ENCODE measurements around the gene OPCML.

OPCML gene

DNA sequence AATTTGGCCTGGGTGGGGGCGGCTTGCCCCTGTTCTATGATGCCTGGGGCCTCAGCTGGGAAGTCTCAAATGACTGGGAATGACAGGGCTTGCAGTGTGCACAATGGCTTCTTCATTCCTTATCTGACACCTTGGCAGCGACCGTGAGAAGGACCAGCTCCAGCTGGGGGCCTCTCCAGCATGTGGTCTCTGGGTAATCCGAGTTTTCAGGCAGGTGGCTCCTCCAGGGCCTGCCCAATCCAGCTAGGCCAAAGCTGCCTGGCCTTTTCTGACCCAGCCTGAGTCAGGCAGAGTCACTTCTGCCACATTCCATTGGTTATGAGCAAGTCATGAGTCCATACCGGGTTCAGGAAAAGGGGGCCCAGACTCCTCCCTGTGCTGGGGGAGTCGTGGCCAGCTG is 646.0 kb downstream of the OPCML start:
- Mint-ChIP-seq H3K27ac (no peak overlapping the region), H3K27me3 (ENCODE audit: low read depth, poor library complexity) (peaks cover 10% of the 10 kb centered on the region), H3K4me1 (peaks cover 35% of the 10 kb centered on the region), H3K36me3 (ENCODE audit: low read depth) (no peaks in the 10 kb centered on the region), H3K4me3 (no peak overlapping the region), H3K9me3 (no peaks in the 10 kb centered on the region)
- no peak for DNase-seq
- TF ChIP-seq, protein P1, sequence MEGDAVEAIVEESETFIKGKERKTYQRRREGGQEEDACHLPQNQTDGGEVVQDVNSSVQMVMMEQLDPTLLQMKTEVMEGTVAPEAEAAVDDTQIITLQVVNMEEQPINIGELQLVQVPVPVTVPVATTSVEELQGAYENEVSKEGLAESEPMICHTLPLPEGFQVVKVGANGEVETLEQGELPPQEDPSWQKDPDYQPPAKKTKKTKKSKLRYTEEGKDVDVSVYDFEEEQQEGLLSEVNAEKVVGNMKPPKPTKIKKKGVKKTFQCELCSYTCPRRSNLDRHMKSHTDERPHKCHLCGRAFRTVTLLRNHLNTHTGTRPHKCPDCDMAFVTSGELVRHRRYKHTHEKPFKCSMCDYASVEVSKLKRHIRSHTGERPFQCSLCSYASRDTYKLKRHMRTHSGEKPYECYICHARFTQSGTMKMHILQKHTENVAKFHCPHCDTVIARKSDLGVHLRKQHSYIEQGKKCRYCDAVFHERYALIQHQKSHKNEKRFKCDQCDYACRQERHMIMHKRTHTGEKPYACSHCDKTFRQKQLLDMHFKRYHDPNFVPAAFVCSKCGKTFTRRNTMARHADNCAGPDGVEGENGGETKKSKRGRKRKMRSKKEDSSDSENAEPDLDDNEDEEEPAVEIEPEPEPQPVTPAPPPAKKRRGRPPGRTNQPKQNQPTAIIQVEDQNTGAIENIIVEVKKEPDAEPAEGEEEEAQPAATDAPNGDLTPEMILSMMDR (IDR thresholded peaks at IDR 0.05), result no peak

DNA sequence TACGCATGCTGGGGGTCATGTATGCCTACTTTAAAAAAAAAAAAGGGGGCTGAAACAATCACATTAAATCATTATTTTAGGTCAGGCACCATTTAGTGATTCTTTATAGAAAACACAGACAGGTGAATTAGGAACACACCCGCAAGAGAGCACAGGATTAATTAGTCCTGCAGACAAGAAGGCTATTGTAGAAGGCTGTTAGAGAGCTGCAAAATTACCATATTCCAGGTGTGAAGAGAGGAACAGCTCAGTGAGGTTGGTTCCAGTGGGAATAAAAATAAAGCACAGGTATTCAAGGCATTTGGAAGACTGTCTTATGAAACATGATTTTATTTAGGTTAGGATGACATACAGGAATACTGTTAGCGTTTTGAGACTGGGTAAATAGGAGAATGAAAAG is 649.1 kb downstream of the OPCML start:
- Mint-ChIP-seq H3K4me1 (peaks cover 23% of the 10 kb centered on the region), H3K27me3 (ENCODE audit: low read depth, poor library complexity) (peaks cover 10% of the 10 kb centered on the region), H3K36me3 (ENCODE audit: low read depth) (no peaks in the 10 kb centered on the region), H3K9me3 (no peaks in the 10 kb centered on the region), H3K4me3 (no peak overlapping the region), H3K27ac (no peak overlapping the region)
- TF ChIP-seq, protein P1 (IDR thresholded peaks at IDR 0.05), result no peak
- DNase-seq, result no peak

DNA sequence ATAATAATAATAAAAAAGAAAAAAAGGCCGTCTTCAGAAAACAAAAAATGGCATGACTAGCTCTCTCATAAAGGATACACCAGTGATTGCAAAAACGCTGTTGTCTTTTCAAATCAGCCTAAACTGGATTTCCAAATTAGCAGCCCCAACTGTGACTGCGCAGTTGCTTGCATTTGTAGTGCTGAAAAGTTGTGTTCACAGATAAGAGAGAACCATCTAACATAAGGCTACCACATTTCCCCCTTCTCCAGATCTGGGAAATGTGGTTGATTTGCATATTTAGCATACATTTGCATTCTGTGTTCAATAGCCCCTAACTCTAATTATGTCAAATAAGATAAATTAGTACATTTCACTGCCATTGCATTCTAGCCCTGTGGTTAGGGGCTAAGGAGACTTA is 650.7 kb downstream of the OPCML start:
- Mint-ChIP-seq H3K4me3 (no peak overlapping the region), H3K27me3 (ENCODE audit: low read depth, poor library complexity) (peaks cover 12% of the 10 kb centered on the region), H3K36me3 (ENCODE audit: low read depth) (no peaks in the 10 kb centered on the region), H3K9me3 (no peaks in the 10 kb centered on the region), H3K27ac (no peak overlapping the region), H3K4me1 (peaks cover 13% of the 10 kb centered on the region)
- TF ChIP-seq, protein P1 (IDR thresholded peaks at IDR 0.05), result no peak
- DNase-seq, result no peak

DNA sequence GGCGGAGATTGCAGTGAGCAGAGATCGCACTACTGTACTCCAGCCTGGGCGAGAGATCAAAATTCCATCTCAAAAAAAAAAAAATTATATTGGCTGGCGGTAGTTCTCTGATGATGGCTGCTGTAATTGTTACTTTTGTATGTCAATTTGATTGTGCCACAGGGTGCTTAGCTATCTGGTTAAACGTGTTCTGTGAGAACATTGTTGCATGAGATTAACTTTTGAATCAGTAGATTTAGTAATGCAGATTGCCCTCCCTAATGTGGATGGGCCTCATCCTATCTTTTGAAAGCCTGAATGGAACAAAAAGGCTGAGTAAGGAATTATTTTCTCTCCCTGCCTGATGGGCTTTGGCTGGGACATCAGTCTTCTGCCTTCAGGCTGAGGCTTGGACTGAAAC is 654.2 kb downstream of the OPCML start:
- Mint-ChIP-seq H3K27ac (no peak overlapping the region), H3K27me3 (ENCODE audit: low read depth, poor library complexity) (peaks cover 2% of the 10 kb centered on the region), H3K9me3 (no peaks in the 10 kb centered on the region), H3K4me1 (peaks cover 25% of the 10 kb centered on the region), H3K4me3 (no peak overlapping the region), H3K36me3 (ENCODE audit: low read depth) (no peaks in the 10 kb centered on the region)
- TF ChIP-seq, protein P1 (IDR thresholded peaks at IDR 0.05), result no peak
- DNase-seq, result no peak

DNA sequence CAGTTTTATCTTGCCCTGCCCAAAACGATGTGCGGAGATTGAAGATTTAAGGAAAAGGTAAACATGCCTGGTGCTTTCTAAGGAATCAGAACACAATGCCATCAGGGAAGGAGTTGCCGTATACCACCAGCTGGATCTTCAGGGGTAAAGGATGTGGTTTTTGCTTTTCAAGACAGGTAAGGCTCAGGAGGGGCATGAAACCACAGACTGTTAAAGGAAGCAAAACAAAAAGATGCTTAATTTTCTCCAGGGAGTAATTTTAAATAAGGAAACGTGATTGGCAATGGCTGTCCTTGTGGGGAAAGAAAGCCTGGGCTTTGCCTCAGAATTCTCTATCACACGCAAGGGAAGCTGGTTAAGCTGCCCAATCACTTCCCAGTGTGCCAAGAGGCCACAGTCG is 655.6 kb downstream of the OPCML start:
- TF ChIP-seq, protein P1 (IDR thresholded peaks at IDR 0.05), result no peak
- Mint-ChIP-seq H3K4me1 (peaks cover 25% of the 10 kb centered on the region), H3K36me3 (ENCODE audit: low read depth) (no peaks in the 10 kb centered on the region), H3K4me3 (no peak overlapping the region), H3K27ac (no peak overlapping the region), H3K9me3 (no peaks in the 10 kb centered on the region), H3K27me3 (ENCODE audit: low read depth, poor library complexity) (peaks cover 2% of the 10 kb centered on the region)
- no peak for DNase-seq

DNA sequence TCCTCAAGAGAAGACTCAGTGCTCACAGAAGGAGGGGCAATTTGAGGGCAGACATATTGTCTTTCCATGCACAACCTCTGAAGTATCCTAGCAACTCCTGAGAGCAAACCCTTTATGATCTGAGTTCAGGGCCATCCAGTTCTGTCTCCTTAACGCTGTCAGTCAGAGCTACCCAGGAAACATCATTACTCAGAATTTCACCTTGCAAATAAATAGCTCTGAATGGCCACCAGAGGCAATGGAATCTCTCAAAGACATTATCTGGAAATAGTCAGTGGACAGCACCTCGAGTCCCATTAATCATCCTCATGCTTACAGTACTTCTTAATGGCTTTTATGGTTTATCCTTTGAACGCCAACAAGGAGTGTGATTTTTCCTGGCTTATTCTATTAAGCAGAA is 656.1 kb downstream of the OPCML start:
- no peak overlapping the region for H3K4me3 Mint-ChIP-seq
- no peaks in the 10 kb centered on the region for H3K9me3 Mint-ChIP-seq
- peaks cover 25% of the 10 kb centered on the region for H3K4me1 Mint-ChIP-seq
- no peaks in the 10 kb centered on the region for H3K36me3 Mint-ChIP-seq (ENCODE audit: low read depth)
- no peak overlapping the region for H3K27ac Mint-ChIP-seq
- TF ChIP-seq, protein P1 (IDR thresholded peaks at IDR 0.05), result no peak
- DNase-seq, result no peak
- H3K27me3 Mint-ChIP-seq (ENCODE audit: low read depth, poor library complexity), result peaks cover 2% of the 10 kb centered on the region

Data from nephron progenitor cell (in vitro differentiated cells).